Lower leg skin (tissue), 3 donors: ENCODE measurements around the gene TREH.

ENCODE experiments used
- POLR2A ChIP-seq, 2 donors: fragments of 450-650 bp; IDR thresholded peaks; one replicate each; pipeline ENCODE4 v1.6.1; 2016 to 2017; ENCODE audit warnings: antibody characterized with exemption in 2 of 2, mild to moderate bottlenecking in 1 of 2, moderate library complexity in 1 of 2
- TF ChIP-seq, protein P1 (sequence below), 3 donors: fragments of 450-650 bp; IDR thresholded peaks; one replicate each; pipeline ENCODE4 v1.5.1; 2016; ENCODE audit warnings: antibody characterized with exemption in 3 of 3, mild to moderate bottlenecking in 3 of 3, moderate library complexity in 2 of 3

DNA sequence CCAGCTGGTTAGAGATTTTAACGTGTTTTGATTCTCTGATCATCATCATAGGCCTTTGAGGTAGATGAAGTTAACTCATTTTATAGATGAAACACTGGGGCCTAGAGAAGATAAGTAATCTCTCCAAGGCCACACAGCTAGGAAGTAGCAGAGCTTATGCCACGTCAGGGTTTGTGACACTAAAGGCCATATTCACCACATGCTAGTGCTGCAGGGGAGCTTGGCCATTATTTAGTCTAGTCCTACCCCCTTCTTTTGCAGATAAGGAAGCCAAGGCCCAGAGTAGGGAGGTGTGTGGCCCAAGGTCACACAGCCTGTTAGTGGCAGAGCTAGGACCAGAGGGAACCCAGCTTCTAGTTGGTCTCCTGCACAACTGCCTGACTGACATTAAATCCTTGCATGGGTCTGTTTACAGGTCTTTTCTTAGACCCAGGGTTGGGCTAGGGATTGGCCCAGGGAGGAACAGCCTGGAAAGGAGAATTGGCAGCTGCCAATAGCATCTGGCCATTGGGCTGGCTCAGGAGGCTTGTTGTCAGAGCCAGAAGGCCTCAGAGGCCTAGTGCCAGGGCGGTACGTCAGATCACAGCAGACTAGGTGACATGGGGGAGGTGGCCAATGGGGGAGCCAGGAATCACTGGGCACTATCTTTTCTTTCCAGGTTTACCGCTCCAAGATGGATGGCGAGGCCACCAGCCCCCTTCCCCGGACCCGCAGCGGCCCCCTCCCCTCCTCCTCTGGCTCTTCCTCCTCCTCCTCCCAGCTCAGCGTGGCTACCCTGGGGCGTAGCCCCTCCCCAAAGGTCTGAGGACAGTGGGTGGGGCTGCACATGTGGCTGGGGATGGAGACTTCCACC, 36.1 kb downstream of the TREH start:
- TF ChIP-seq, protein P1, sequence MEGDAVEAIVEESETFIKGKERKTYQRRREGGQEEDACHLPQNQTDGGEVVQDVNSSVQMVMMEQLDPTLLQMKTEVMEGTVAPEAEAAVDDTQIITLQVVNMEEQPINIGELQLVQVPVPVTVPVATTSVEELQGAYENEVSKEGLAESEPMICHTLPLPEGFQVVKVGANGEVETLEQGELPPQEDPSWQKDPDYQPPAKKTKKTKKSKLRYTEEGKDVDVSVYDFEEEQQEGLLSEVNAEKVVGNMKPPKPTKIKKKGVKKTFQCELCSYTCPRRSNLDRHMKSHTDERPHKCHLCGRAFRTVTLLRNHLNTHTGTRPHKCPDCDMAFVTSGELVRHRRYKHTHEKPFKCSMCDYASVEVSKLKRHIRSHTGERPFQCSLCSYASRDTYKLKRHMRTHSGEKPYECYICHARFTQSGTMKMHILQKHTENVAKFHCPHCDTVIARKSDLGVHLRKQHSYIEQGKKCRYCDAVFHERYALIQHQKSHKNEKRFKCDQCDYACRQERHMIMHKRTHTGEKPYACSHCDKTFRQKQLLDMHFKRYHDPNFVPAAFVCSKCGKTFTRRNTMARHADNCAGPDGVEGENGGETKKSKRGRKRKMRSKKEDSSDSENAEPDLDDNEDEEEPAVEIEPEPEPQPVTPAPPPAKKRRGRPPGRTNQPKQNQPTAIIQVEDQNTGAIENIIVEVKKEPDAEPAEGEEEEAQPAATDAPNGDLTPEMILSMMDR (IDR thresholded peaks at IDR 0.05), result no peak
- no peak for TF ChIP-seq POLR2A (IDR thresholded peaks at IDR 0.05)
